K562 (cell line): ENCODE results near the gene HYOU1. TPM values are rescaled to one million over a fixed set of nuclear protein-coding genes. Genes with fewer than 3 reads are reported as not detected.

Experiments
- E2F3 ChIP-seq: fragments of 250-450 bp; sonication (Bioruptor Pico); IDR thresholded peaks from 2 replicates; pipeline ENCODE4 v1.4.0; 2020; ENCODE audit warnings: mild to moderate bottlenecking
- HDAC1 ChIP-seq, 2 experiments: fragments of 450-650 bp; IDR thresholded peaks; 2 replicates each; pipeline ENCODE4 v1.6.1; 2016 to 2017; ENCODE audit warnings: inconsistent platforms in 1 of 2, mild to moderate bottlenecking in 1 of 2, moderate library complexity in 1 of 2
- IRF1 ChIP-seq: sonication (generic); formaldehyde crosslinking; IDR thresholded peaks from 2 replicates; pipeline ENCODE4 v1.8.0; 2022; ENCODE audit warnings: missing genetic modification reagents, mild to moderate bottlenecking, borderline replicate concordance
- RBM15 ChIP-seq: fragments of 200-400 bp; formaldehyde crosslinking; IDR thresholded peaks from 2 replicates; pipeline ENCODE4 v1.6.1; 2018; ENCODE audit warnings: mild to moderate bottlenecking, low read length, moderate library complexity; ENCODE audit not compliant: insufficient read depth
- SAP30 ChIP-seq: fragments of 200-600 bp; sonication (generic); IDR thresholded peaks from 2 replicates; pipeline ENCODE4 v1.6.1; 2012; ENCODE audit warnings: borderline replicate concordance, low read depth, mild to moderate bottlenecking, moderate library complexity, low read length, control low read depth, inconsistent platforms; ENCODE audit not compliant: insufficient read depth, poor library complexity, severe bottlenecking
- SPI1 ChIP-seq: IDR thresholded peaks from 2 replicates; pipeline ENCODE4 v1.6.1; 2011; ENCODE audit warnings: low read depth, low read length, control low read depth, borderline replicate concordance
- TAF9B ChIP-seq: fragments of 450-650 bp; IDR thresholded peaks from 2 replicates; pipeline ENCODE4 v1.6.1; 2018; ENCODE audit warnings: mild to moderate bottlenecking; ENCODE audit not compliant: partially characterized antibody
- ZBTB33 ChIP-seq: sonication (generic); formaldehyde crosslinking; IDR thresholded peaks from 2 replicates; pipeline ENCODE4 v1.8.1; 2023; ENCODE audit warnings: mild to moderate bottlenecking, missing genetic modification reagents
- ZNF444 ChIP-seq: fragments of 250-450 bp; sonication (Bioruptor Pico); IDR thresholded peaks from 2 replicates; pipeline ENCODE4 v1.4.0; 2020; ENCODE audit warnings: mild to moderate bottlenecking, moderate library complexity
- polyA plus RNA-seq, 8 experiments: library from polyadenylated mRNA; depleted of rRNA in 4 of 8; stranded (reverse) in 5 of 8; unstranded in 3 of 8; fragments of >200 nt; fragmentation: Nextera tagmentation in 2 of 8; fragmentation: Illumina TruSeq in 1 of 8; extraction: Ambion mirVana in 2 of 8; extraction: Trizol in 1 of 8; gene quantifications; 2 replicates each; pipeline versions ENCODE4 v1.2.1 to v1.2.3, GENCODE V29; 2011 to 2014; ENCODE audit warnings: inconsistent platforms in 1 of 8, missing spikeins in 1 of 8
- total RNA-seq, 7 experiments: library from RNA; depleted of rRNA in 6 of 7; stranded (reverse); fragments of >200 nt in 6 of 7; fragmentation: Illumina TruSeq in 2 of 7; extraction: Trizol in 2 of 7; gene quantifications; 2 replicates each; pipeline versions ENCODE4 v1.2.1 to v1.2.3, GENCODE V29; 2011 to 2021; ENCODE audit warnings: low replicate concordance in 1 of 7
- TF ChIP-seq, protein P1 (sequence below): sonication (generic); formaldehyde crosslinking; IDR thresholded peaks from 2 replicates; pipeline ENCODE4 v1.8.1; 2023; ENCODE audit warnings: mild to moderate bottlenecking, missing genetic modification reagents, moderate library complexity
- TF ChIP-seq, protein P2 (sequence below): fragments of 450-650 bp; formaldehyde crosslinking; IDR thresholded peaks from 2 replicates; pipeline ENCODE4 v1.4.0; 2020; ENCODE audit warnings: mild to moderate bottlenecking, moderate library complexity

Gene HYOU1
- total and polyA plus RNA-seq, 9 of the 15 experiments (the other 6 are each of a cell fraction or from before 2014, with no cell fraction given) = 19.5 to 197 (median 128) TPM

GRCh38 chr11:119056421-119056999, 495 bp downstream of the HYOU1 start (continued):
- TF ChIP-seq ZBTB33 (CRISPR knock-in tag) (0 out of 2 replicates have a peak, but pooled peaks have one; percentile 24), RBM15 (no peak), IRF1 (CRISPR knock-in tag) (no peak), TAF9B (no peak), HDAC1 (IDR thresholded peaks at IDR 0.05) (no peak), E2F3 (CRISPR knock-in tag) (no peak), SPI1 (no peak), ZNF444 (CRISPR knock-in tag) (no peak), SAP30 (peak; percentile 62)
- TF ChIP-seq, protein P1, sequence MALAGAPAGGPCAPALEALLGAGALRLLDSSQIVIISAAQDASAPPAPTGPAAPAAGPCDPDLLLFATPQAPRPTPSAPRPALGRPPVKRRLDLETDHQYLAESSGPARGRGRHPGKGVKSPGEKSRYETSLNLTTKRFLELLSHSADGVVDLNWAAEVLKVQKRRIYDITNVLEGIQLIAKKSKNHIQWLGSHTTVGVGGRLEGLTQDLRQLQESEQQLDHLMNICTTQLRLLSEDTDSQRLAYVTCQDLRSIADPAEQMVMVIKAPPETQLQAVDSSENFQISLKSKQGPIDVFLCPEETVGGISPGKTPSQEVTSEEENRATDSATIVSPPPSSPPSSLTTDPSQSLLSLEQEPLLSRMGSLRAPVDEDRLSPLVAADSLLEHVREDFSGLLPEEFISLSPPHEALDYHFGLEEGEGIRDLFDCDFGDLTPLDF (CRISPR knock-in tag) = 0 out of 2 replicates have a peak, but pooled peaks have one; percentile 38
- TF ChIP-seq, protein P2, sequence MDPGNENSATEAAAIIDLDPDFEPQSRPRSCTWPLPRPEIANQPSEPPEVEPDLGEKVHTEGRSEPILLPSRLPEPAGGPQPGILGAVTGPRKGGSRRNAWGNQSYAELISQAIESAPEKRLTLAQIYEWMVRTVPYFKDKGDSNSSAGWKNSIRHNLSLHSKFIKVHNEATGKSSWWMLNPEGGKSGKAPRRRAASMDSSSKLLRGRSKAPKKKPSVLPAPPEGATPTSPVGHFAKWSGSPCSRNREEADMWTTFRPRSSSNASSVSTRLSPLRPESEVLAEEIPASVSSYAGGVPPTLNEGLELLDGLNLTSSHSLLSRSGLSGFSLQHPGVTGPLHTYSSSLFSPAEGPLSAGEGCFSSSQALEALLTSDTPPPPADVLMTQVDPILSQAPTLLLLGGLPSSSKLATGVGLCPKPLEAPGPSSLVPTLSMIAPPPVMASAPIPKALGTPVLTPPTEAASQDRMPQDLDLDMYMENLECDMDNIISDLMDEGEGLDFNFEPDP (CRISPR knock-in tag) = no peak
